ENCODE results near the gene RASA3. TPM values are rescaled to one million over a fixed set of nuclear protein-coding genes. Genes with fewer than 3 reads are reported as not detected.

Gene RASA3
- total RNA-seq, 1 experiment from 2014 or later, result 18.6 TPM

DNA sequence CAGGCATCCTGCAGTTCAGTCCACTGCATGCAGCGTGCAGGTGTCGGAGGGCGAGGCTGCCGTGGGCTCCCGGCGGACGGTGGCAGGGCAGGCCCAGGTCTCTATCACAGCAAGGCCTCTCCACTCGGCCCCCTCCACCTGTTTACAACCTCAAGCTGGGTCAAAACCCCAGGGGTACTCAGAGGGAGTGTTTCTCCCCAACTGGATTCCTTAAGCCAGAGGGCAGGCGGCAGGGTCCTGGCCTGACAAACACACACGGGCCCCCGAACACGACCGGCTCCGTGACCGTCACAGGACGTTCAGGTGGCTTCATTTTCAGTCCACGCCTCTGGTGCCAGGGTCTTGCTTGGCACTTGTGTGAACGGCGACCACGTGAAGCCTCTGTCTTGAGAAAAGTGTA lies 23.5 kb downstream of the RASA3 start:
- ChIA-PET RAD21 (ENCODE audit: low non-redundant PET in 1 of 2, low total read pairs in 2 of 2, uncharacterized antibody in 2 of 2, unreplicated experiment in 2 of 2) (no interaction called here), POLR2A (no interaction called here), CTCF (no interaction called here)
- DNase-seq (ENCODE audit: low read depth, low spot score) (no peak), ATAC-seq (no peak)
- no peaks in the 10 kb centered on the region for H3K9me2 ChIP-seq (ENCODE audit: insufficient read depth)
- H3K27ac ChIP-seq (ENCODE audit: low read depth, low read length), result no peak overlapping the region
- intact Hi-C loops (cut with micrococcal nuclease), result no loop called here
- no peak overlapping the region for H2AFZ ChIP-seq (ENCODE audit: low read depth, low read length, poor library complexity, severe bottlenecking)
- TF ChIP-seq, protein P1, sequence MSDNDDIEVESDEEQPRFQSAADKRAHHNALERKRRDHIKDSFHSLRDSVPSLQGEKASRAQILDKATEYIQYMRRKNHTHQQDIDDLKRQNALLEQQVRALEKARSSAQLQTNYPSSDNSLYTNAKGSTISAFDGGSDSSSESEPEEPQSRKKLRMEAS (IDR thresholded peaks at IDR 0.05), result no peak
- TF ChIP-seq, protein P2, sequence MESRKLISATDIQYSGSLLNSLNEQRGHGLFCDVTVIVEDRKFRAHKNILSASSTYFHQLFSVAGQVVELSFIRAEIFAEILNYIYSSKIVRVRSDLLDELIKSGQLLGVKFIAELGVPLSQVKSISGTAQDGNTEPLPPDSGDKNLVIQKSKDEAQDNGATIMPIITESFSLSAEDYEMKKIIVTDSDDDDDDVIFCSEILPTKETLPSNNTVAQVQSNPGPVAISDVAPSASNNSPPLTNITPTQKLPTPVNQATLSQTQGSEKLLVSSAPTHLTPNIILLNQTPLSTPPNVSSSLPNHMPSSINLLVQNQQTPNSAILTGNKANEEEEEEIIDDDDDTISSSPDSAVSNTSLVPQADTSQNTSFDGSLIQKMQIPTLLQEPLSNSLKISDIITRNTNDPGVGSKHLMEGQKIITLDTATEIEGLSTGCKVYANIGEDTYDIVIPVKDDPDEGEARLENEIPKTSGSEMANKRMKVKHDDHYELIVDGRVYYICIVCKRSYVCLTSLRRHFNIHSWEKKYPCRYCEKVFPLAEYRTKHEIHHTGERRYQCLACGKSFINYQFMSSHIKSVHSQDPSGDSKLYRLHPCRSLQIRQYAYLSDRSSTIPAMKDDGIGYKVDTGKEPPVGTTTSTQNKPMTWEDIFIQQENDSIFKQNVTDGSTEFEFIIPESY (IDR thresholded peaks at IDR 0.05; ENCODE audit: extremely low read depth, insufficient replicate concordance, low read length), result no peak
- TF ChIP-seq, protein P3, sequence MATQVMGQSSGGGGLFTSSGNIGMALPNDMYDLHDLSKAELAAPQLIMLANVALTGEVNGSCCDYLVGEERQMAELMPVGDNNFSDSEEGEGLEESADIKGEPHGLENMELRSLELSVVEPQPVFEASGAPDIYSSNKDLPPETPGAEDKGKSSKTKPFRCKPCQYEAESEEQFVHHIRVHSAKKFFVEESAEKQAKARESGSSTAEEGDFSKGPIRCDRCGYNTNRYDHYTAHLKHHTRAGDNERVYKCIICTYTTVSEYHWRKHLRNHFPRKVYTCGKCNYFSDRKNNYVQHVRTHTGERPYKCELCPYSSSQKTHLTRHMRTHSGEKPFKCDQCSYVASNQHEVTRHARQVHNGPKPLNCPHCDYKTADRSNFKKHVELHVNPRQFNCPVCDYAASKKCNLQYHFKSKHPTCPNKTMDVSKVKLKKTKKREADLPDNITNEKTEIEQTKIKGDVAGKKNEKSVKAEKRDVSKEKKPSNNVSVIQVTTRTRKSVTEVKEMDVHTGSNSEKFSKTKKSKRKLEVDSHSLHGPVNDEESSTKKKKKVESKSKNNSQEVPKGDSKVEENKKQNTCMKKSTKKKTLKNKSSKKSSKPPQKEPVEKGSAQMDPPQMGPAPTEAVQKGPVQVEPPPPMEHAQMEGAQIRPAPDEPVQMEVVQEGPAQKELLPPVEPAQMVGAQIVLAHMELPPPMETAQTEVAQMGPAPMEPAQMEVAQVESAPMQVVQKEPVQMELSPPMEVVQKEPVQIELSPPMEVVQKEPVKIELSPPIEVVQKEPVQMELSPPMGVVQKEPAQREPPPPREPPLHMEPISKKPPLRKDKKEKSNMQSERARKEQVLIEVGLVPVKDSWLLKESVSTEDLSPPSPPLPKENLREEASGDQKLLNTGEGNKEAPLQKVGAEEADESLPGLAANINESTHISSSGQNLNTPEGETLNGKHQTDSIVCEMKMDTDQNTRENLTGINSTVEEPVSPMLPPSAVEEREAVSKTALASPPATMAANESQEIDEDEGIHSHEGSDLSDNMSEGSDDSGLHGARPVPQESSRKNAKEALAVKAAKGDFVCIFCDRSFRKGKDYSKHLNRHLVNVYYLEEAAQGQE (IDR thresholded peaks at IDR 0.05; ENCODE audit: low read depth), result no peak
- TF ChIP-seq CEBPB (IDR thresholded peaks at IDR 0.05; ENCODE audit: low read depth) (no peak), JUND (IDR thresholded peaks at IDR 0.05) (no peak), EZH2phosphoT487 (IDR thresholded peaks at IDR 0.05; ENCODE audit: borderline replicate concordance) (no peak)
- TF ChIP-seq, protein P4, sequence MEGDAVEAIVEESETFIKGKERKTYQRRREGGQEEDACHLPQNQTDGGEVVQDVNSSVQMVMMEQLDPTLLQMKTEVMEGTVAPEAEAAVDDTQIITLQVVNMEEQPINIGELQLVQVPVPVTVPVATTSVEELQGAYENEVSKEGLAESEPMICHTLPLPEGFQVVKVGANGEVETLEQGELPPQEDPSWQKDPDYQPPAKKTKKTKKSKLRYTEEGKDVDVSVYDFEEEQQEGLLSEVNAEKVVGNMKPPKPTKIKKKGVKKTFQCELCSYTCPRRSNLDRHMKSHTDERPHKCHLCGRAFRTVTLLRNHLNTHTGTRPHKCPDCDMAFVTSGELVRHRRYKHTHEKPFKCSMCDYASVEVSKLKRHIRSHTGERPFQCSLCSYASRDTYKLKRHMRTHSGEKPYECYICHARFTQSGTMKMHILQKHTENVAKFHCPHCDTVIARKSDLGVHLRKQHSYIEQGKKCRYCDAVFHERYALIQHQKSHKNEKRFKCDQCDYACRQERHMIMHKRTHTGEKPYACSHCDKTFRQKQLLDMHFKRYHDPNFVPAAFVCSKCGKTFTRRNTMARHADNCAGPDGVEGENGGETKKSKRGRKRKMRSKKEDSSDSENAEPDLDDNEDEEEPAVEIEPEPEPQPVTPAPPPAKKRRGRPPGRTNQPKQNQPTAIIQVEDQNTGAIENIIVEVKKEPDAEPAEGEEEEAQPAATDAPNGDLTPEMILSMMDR (IDR thresholded peaks at IDR 0.05 in 2 of 3, conservative IDR thresholded peaks at IDR 0.05 in 1 of 3; ENCODE audit: borderline replicate concordance in 1 of 3, insufficient read depth in 1 of 3, low read depth in 2 of 3, low read length in 2 of 3), result no peak
- peaks cover 74% of the 10 kb centered on the region for H3K79me2 ChIP-seq (ENCODE audit: insufficient read depth, low read length)
- no TSS peak for BruUV-seq (replicated peaks)
- H3K9ac ChIP-seq (ENCODE audit: low read length), result no peak overlapping the region
- H3K27me3 ChIP-seq (ENCODE audit: insufficient read depth, low read length), result no peaks in the 10 kb centered on the region
- H3K4me3 ChIP-seq (replicated peaks in 1 of 2; ENCODE audit: low read depth in 1 of 2, low read length in 2 of 2), result no peak overlapping the region
- no peaks in the 10 kb centered on the region for H4K20me1 ChIP-seq (ENCODE audit: insufficient read depth)
- no peaks in the 10 kb centered on the region for H3K36me3 ChIP-seq (ENCODE audit: control insufficient read depth in 1 of 2, insufficient read depth in 2 of 2, low read length in 2 of 2)
- H3K4me2 ChIP-seq (ENCODE audit: low read length), result no peak overlapping the region
- H3K9me3 ChIP-seq (ENCODE audit: control insufficient read depth in 1 of 2, insufficient read depth in 1 of 2, low read depth in 1 of 2, low read length in 2 of 2), result no peaks in the 10 kb centered on the region
- H3K4me1 ChIP-seq (ENCODE audit: control insufficient read depth in 1 of 2, insufficient read depth in 2 of 2, low read length in 2 of 2), result no peaks in the 10 kb centered on the region

Measured in HCT116 (cell line).